H1 (cell line): Measurements from ENCODE around the gene SAMMSON. TPM values are rescaled to one million over a fixed set of nuclear protein-coding genes. Genes with fewer than 3 reads are reported as not detected.

Experiments used
- CTCF ChIA-PET: fragments of 300-600 bp; sonication (Branson Sonifier 250); formaldehyde crosslinking; loops from one replicate; lab custom pipeline; 2021; ENCODE audit not compliant: partially characterized antibody; lab: Charles Lee
- POLR2A ChIA-PET: fragments of 300-600 bp; sonication (Branson Sonifier 250); formaldehyde crosslinking; loops from one replicate; lab custom pipeline; 2021; ENCODE audit warnings: inconsistent platforms; ENCODE audit not compliant: partially characterized antibody; lab: Charles Lee
- DNase-seq, 2 experiments: peaks; one replicate each; pipeline versions ENCODE4 v3.0.0 to v3.0.0-alpha.2; 2010 to 2022; ENCODE audit warnings: low spot score in 2 of 2, low read depth in 1 of 2, mixed read lengths in 1 of 2
- FAIRE-seq: peaks from 2 replicates; lab custom pipeline; 2011; peaks lifted over from hg19 to GRCh38; lab: Jason Lieb, UNC
- H2AFZ ChIP-seq: 2 replicates; pipeline ENCODE4 v1.8.1; 2012; ENCODE audit warnings: low read length, inconsistent platforms
- H2AK5ac ChIP-seq: 2 replicates; pipeline ENCODE4 v1.6.1; 2013; ENCODE audit warnings: low read depth, low read length
- H2BK120ac ChIP-seq: replicated peaks from 2 replicates; pipeline ENCODE3; 2013; ENCODE audit warnings: low read depth, low read length, inconsistent platforms
- H2BK12ac ChIP-seq: 2 replicates; pipeline ENCODE4 v1.6.1; 2013; ENCODE audit warnings: low read depth, low read length
- H2BK15ac ChIP-seq: 2 replicates; pipeline ENCODE4 v1.6.1; 2013; ENCODE audit warnings: low read length
- H2BK20ac ChIP-seq: 2 replicates; pipeline ENCODE4 v1.6.1; 2013; ENCODE audit warnings: low read length
- H2BK5ac ChIP-seq: 2 replicates; pipeline ENCODE4 v1.6.1; 2013; ENCODE audit warnings: low read depth, low read length
- H3K14ac ChIP-seq: 2 replicates; pipeline ENCODE4 v1.6.1; 2013; ENCODE audit warnings: inconsistent platforms; ENCODE audit not compliant: insufficient read length
- H3K18ac ChIP-seq: 2 replicates; pipeline ENCODE4 v1.6.1; 2013; ENCODE audit warnings: low read length; ENCODE audit errors: extremely low read depth
- H3K23ac ChIP-seq: 2 replicates; pipeline ENCODE4 v1.6.1; 2013; ENCODE audit warnings: inconsistent platforms; ENCODE audit not compliant: insufficient read length
- H3K23me2 ChIP-seq: 2 replicates; pipeline ENCODE4 v1.6.1; 2013; ENCODE audit warnings: low read depth, low read length
- H3K27ac ChIP-seq: 2 replicates; pipeline ENCODE4 v1.6.1; 2011; ENCODE audit warnings: low read depth, low read length, inconsistent platforms
- H3K27me3 ChIP-seq, 4 experiments: replicated peaks in 1 of 4; 1 replicate in 1 of 4; 2 replicates in 3 of 4; pipeline versions ENCODE4 v1.6.1 to v1.8.1; 2011 to 2013; ENCODE audit warnings: low read length in 3 of 4, mild to moderate bottlenecking in 3 of 4, inconsistent platforms in 2 of 4, mixed read lengths in 2 of 4, moderate library complexity in 1 of 4; ENCODE audit not compliant: control insufficient read depth in 3 of 4, insufficient read depth in 3 of 4; ENCODE audit errors: extremely low read depth in 1 of 4
- H3K36me3 ChIP-seq, 4 experiments: 2 replicates each; pipeline versions ENCODE4 v1.6.1 to v1.8.1; 2011 to 2013; ENCODE audit warnings: mild to moderate bottlenecking in 4 of 4, low read length in 3 of 4, moderate library complexity in 2 of 4, control low read depth in 1 of 4, inconsistent platforms in 1 of 4; ENCODE audit not compliant: insufficient read depth in 4 of 4, control insufficient read depth in 2 of 4
- H3K4ac ChIP-seq: replicated peaks from 2 replicates; pipeline ENCODE3; 2013; ENCODE audit warnings: low read length, low read depth, mixed read lengths, inconsistent platforms; ENCODE audit not compliant: insufficient read length
- H3K4me1 ChIP-seq, 4 experiments: replicated peaks in 1 of 4; 1 replicate in 1 of 4; 2 replicates in 3 of 4; pipeline versions ENCODE4 v1.6.1 to v1.8.1; 2011 to 2013; ENCODE audit warnings: low read length in 3 of 4, inconsistent platforms in 2 of 4, mixed read lengths in 1 of 4; ENCODE audit not compliant: insufficient read depth in 4 of 4, control insufficient read depth in 3 of 4
- H3K4me2 ChIP-seq, 2 experiments: 2 replicates each; pipeline versions ENCODE4 v1.6.1 to v1.8.1; 2011 to 2013; ENCODE audit warnings: low read depth in 2 of 2, low read length in 2 of 2, control low read depth in 1 of 2, inconsistent platforms in 1 of 2, mild to moderate bottlenecking in 1 of 2; ENCODE audit not compliant: insufficient read depth in 1 of 2
- H3K4me3 ChIP-seq, 4 experiments: fragments of 200-600, 300-600 bp in 1 of 4; sonication (generic), shearing (Covaris generic), sonication (Bioruptor Twin) in 1 of 4; 2 replicates each; pipeline versions ENCODE4 v1.5.1 to v1.8.1; 2011 to 2016; ENCODE audit warnings: low read length in 4 of 4, low read depth in 3 of 4, control low read depth in 2 of 4, inconsistent platforms in 2 of 4, mild to moderate bottlenecking in 2 of 4, mixed read lengths in 1 of 4, moderate library complexity in 1 of 4; ENCODE audit not compliant: insufficient read depth in 2 of 4; ENCODE audit errors: extremely low read depth in 1 of 4
- H3K56ac ChIP-seq: replicated peaks from 2 replicates; pipeline ENCODE3; 2013; ENCODE audit warnings: low read depth, mild to moderate bottlenecking, mixed read lengths, low read length, inconsistent platforms; ENCODE audit not compliant: insufficient read length
- H3K79me1 ChIP-seq: 2 replicates; pipeline ENCODE4 v1.6.1; 2013; ENCODE audit warnings: low read depth, low read length, control low read depth
- H3K79me2 ChIP-seq, 2 experiments: 2 replicates each; pipeline versions ENCODE4 v1.6.1 to v1.8.1; 2012 to 2013; ENCODE audit warnings: low read length in 2 of 2, mild to moderate bottlenecking in 2 of 2, inconsistent platforms in 1 of 2; ENCODE audit not compliant: insufficient read depth in 2 of 2, control insufficient read depth in 1 of 2
- H3K9ac ChIP-seq, 4 experiments: replicated peaks in 1 of 4; 1 replicate in 1 of 4; 2 replicates in 3 of 4; pipeline versions ENCODE4 v1.6.1 to v1.8.1; 2011 to 2013; ENCODE audit warnings: low read depth in 3 of 4, low read length in 3 of 4, control low read depth in 2 of 4, mild to moderate bottlenecking in 2 of 4, moderate library complexity in 2 of 4, inconsistent platforms in 1 of 4; ENCODE audit errors: extremely low read depth in 1 of 4
- H3K9me3 ChIP-seq, 2 experiments: 2 replicates each; pipeline versions ENCODE4 v1.6.1 to v1.8.1; 2012 to 2013; ENCODE audit warnings: mild to moderate bottlenecking in 2 of 2, moderate library complexity in 2 of 2, control low read depth in 1 of 2, inconsistent platforms in 1 of 2, low read depth in 1 of 2, low read length in 1 of 2, mixed read lengths in 1 of 2; ENCODE audit not compliant: insufficient read depth in 2 of 2
- H4K20me1 ChIP-seq, 2 experiments: replicated peaks in 1 of 2; 2 replicates each; pipeline versions ENCODE3 to v1.8.1; 2011 to 2013; ENCODE audit warnings: inconsistent platforms in 2 of 2, low read length in 2 of 2, mild to moderate bottlenecking in 1 of 2; ENCODE audit not compliant: insufficient read depth in 2 of 2, control insufficient read depth in 1 of 2
- H4K5ac ChIP-seq: 2 replicates; pipeline ENCODE4 v1.6.1; 2013; ENCODE audit warnings: low read length, low read depth, mixed read lengths, inconsistent platforms; ENCODE audit not compliant: insufficient read length
- H4K8ac ChIP-seq: 2 replicates; pipeline ENCODE4 v1.8.0; 2013; ENCODE audit warnings: mild to moderate bottlenecking, moderate library complexity, low read length, inconsistent platforms; ENCODE audit not compliant: insufficient read depth; ENCODE audit errors: extremely low read depth
- H4K91ac ChIP-seq: replicated peaks from 2 replicates; pipeline ENCODE3; 2013; ENCODE audit warnings: low read length, mixed read lengths, inconsistent platforms; ENCODE audit not compliant: insufficient read length
- CHD1 ChIP-seq: IDR thresholded peaks from 2 replicates; pipeline ENCODE4 v1.6.1; 2012; ENCODE audit warnings: low read depth, low read length, improper control_type of control experiment
- RXRA ChIP-seq: IDR thresholded peaks from 2 replicates; pipeline ENCODE4 v1.6.1; 2011; ENCODE audit warnings: low read depth, mild to moderate bottlenecking, low read length, moderate library complexity; ENCODE audit not compliant: insufficient read depth
- SAP30 ChIP-seq: fragments of 300-600 bp; sonication (generic); IDR thresholded peaks from 2 replicates; pipeline ENCODE4 v1.7.1; 2012; ENCODE audit warnings: low read length, moderate library complexity, mild to moderate bottlenecking, inconsistent platforms; ENCODE audit not compliant: insufficient read depth, insufficient replicate concordance
- SP2 ChIP-seq: IDR thresholded peaks from 2 replicates; pipeline ENCODE4 v1.6.1; 2012; ENCODE audit warnings: mild to moderate bottlenecking, low read length, inconsistent platforms
- WGBS, 2 experiments: shearing (Covaris generic) in 1 of 2; methylation state at CpG; one replicate each; pipeline versions ENCODE4 v1.1.6 to v1.1.7; 2013 to 2015; ENCODE audit warnings: low lambda C conversion rate in 2 of 2, mixed read lengths in 2 of 2, inconsistent platforms in 1 of 2, low coverage in 1 of 2, missing lambda C conversion rate in 1 of 2; ENCODE audit not compliant: insufficient replicate concordance in 2 of 2, insufficient coverage in 1 of 2, insufficient read length in 1 of 2; ENCODE audit errors: extremely low coverage in 1 of 2, missing lambda C conversion rate in 1 of 2; 5-methylcytosine and 5-hydroxymethylcytosine counted together
- polyA plus RNA-seq, 7 experiments: library from polyadenylated mRNA; depleted of rRNA in 3 of 7; stranded (reverse) in 5 of 7; unstranded in 2 of 7; fragments of >200 nt in 5 of 7; fragments of 200-250 nt in 2 of 7; gene quantifications; 1 replicate in 5 of 7; 2 replicates in 1 of 7; 4 replicates in 1 of 7; pipeline versions ENCODE4 v1.2.1 to v1.2.3, GENCODE V29; 2011 to 2013; ENCODE audit warnings: missing spikeins in 2 of 7, mixed read lengths in 2 of 7
- total RNA-seq: library from RNA; stranded (reverse); fragmentation: NEBNext Ultra II Directional; extraction: Animal tissue kit (Norgen Biotek cat#: 25700); gene quantifications from 2 replicates; pipeline ENCODE4 v1.2.1, GENCODE V29; 2021
- TF ChIP-seq, protein P1 (sequence below): IDR thresholded peaks from 2 replicates; pipeline ENCODE4 v1.6.1; 2012; ENCODE audit warnings: inconsistent platforms
- TF ChIP-seq, protein P2 (sequence below), 3 experiments: IDR thresholded peaks; 1 replicate in 2 of 3; 2 replicates in 1 of 3; pipeline versions ENCODE4 v1.5.1 to v1.6.1; 2011; ENCODE audit warnings: low read length in 3 of 3, mild to moderate bottlenecking in 3 of 3, inconsistent platforms in 2 of 3, low read depth in 1 of 3, moderate library complexity in 1 of 3; ENCODE audit not compliant: insufficient read depth in 1 of 3; ENCODE audit errors: control extremely low read depth in 1 of 3

The SAMMSON gene
- total and polyA plus RNA-seq, 2 of the 8 experiments (the other 6 are each of a cell fraction or from before 2014, with no cell fraction given): not detected

DNA sequence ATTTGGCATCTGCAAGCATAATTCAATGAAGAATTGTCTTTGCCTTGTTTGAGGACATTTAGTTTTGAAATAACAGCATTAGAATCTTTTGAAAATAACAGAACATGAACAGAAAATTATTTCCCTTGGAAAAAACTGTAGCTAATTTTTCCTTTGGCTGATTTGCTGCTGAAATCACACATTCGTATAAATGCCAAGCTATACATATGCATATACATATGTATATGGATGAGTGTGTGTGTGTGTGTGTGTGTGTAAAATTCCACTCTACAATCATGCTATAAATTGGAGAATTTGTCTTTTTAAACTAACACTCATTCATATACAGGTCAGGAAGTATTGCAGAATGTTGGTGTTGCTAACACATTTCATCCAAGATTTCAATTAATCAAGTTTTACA, 57.9 kb downstream of the SAMMSON start:
- POLR2A ChIA-PET: no interaction called here
- Histone ChIP-seq H2BK5ac (no peak overlapping the region), H2BK120ac (no peak overlapping the region), H3K14ac (no peak overlapping the region), H2AFZ (no peak overlapping the region), H3K79me2 (no peaks in the 10 kb centered on the region), H3K9ac (no peak overlapping the region), H3K27me3 (no peaks in the 10 kb centered on the region), H4K5ac (no peak overlapping the region), H2AK5ac (no peak overlapping the region), H4K8ac (no peak overlapping the region), H4K91ac (no peak overlapping the region), H3K18ac (no peak overlapping the region), H3K56ac (no peak overlapping the region), H2BK12ac (no peak overlapping the region), H3K4me1 (peaks cover 0 to 9% (median 2%) of the 10 kb centered on the region in 4 experiments; a peak in 2 of 7 replicates), H3K4me2 (0 out of 4 replicates have a peak overlapping the region, but pooled peaks of 1 of the 2 experiments have one; percentile 17), H3K4me3 (no peak overlapping the region), H2BK20ac (no peak overlapping the region), H3K36me3 (no peaks in the 10 kb centered on the region), H3K27ac (no peak overlapping the region), H3K79me1 (no peaks in the 10 kb centered on the region), H3K9me3 (no peaks in the 10 kb centered on the region), H2BK15ac (no peak overlapping the region), H3K4ac (no peak overlapping the region), H4K20me1 (no peaks in the 10 kb centered on the region), H3K23me2 (no peaks in the 10 kb centered on the region), H3K23ac (no peak overlapping the region)
- 91% methylated on average over 1 of the region's 1 CpG; no CpG with 5 or more reads in 1 of the 2 experiments for WGBS, 2 experiments
- TF ChIP-seq RXRA (no peak), CHD1 (no peak), SAP30 (no peak), SP2 (no peak)
- TF ChIP-seq, protein P1, sequence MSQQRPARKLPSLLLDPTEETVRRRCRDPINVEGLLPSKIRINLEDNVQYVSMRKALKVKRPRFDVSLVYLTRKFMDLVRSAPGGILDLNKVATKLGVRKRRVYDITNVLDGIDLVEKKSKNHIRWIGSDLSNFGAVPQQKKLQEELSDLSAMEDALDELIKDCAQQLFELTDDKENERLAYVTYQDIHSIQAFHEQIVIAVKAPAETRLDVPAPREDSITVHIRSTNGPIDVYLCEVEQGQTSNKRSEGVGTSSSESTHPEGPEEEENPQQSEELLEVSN: no peak
- TF ChIP-seq, protein P2, sequence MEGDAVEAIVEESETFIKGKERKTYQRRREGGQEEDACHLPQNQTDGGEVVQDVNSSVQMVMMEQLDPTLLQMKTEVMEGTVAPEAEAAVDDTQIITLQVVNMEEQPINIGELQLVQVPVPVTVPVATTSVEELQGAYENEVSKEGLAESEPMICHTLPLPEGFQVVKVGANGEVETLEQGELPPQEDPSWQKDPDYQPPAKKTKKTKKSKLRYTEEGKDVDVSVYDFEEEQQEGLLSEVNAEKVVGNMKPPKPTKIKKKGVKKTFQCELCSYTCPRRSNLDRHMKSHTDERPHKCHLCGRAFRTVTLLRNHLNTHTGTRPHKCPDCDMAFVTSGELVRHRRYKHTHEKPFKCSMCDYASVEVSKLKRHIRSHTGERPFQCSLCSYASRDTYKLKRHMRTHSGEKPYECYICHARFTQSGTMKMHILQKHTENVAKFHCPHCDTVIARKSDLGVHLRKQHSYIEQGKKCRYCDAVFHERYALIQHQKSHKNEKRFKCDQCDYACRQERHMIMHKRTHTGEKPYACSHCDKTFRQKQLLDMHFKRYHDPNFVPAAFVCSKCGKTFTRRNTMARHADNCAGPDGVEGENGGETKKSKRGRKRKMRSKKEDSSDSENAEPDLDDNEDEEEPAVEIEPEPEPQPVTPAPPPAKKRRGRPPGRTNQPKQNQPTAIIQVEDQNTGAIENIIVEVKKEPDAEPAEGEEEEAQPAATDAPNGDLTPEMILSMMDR (IDR thresholded peaks at IDR 0.05; ENCODE audit: control extremely low read depth in 1 of 3, insufficient read depth in 1 of 3, low read depth in 1 of 3, low read length in 3 of 3): no peak
- DNase-seq (no peak), FAIRE-seq (no peak)
- CTCF ChIA-PET: interaction anchor here (0.9 kb wide), 1 partner anchor 33 kb away, joined by 3 read pairs; no protein-coding TSS in a partner anchor
